ENCODE data around the gene SLC6A9. TPM values are rescaled to one million over a fixed set of nuclear protein-coding genes. Genes with fewer than 3 reads are reported as not detected.

The SLC6A9 gene
- total RNA-seq, result 8.5 and 13.9 TPM in 2 replicates

DNA sequence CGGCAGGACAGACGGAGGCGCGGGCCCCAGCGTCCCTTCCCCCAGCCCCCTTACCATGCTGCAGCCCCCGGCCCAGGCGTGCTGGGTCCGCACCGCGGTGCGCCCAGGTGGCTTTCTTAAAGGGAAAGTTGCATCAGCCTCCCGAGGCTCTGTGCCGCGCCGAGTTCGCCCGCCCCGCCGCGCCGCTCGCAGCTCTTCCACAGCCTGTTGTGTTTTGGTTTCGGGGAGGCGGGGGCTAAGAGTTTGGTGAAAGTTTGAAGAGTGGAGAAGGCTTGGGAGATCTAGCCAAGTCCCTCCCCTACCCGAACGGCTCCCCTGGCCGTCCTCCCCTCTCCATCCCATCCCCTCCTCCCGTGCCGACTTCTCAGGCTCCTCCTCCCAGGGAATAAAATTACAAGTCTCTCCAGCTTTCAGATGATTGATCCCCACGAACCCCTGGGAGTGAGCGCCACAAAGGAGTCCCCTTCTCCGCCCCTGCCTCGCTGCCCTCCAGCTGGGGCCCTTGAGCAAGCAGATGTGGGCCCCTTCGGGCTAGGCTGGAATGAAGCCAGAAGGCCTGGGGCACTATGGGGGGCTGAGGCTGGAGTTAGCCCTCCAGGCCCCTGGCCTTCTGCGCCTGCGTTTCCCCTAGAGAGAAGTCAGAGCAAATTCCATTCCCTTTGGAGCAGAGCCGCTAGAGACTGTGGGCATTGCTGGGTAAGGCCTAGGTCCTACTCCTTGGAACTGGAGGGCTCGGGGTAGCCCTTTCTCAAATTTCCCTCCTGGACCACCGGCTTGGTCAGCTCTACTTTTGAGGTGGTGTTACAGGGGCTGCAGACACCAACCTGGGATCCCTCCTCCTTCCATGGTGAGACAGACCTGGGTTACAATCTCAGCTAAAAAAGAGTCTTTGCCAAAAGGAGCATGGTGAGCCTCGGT is at the start of gene SLC6A9:
TSS of gene SLC6A9 (minus strand) at position 211 of the 918 bp plus-strand sequence. CDS start 7,185 bp downstream, outside the sequence.

DNA sequence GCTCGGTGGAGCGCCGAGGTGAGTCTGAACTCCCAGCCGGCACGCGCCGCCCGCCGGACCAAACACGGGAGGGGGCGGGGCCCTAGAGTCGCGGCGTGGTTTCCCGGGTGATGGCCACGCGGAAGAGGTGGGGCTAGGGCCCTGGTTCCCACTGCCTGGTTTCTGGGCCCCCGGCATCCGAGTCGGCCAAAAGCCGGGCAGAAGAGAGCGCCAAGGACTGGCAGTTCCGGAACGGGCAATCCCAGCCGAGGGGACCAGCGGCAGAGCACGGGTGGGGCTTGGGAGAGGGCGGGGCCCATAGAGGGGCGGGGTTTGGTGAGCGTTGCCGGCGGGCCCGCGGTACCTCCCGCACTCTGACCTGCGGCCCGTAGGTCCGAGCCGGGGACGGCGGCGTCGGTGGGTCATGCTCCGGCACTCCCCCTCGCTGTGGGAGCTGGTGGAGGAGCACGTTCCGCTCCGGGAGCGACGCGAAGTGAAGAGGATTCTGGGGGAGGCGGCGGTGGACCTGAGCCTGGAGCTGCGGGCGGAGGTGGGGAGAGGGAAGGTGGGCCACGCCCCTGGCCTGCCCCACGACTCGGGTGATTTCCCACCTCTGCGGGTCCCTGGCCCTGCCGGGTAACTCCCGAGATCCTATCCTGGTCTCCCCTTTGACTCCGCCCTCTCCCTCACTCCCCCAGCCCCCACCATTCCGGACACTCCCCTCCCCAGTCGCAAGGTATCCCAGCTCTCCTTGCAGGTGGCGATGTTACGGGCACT is 39.6 kb downstream of the SLC6A9 start, which contains the start of gene CCDC24:
TSS of gene CCDC24 (plus strand) at position 124 of the 756 bp plus-strand sequence. CDS start at position 404, 280 bp downstream.

DNA sequence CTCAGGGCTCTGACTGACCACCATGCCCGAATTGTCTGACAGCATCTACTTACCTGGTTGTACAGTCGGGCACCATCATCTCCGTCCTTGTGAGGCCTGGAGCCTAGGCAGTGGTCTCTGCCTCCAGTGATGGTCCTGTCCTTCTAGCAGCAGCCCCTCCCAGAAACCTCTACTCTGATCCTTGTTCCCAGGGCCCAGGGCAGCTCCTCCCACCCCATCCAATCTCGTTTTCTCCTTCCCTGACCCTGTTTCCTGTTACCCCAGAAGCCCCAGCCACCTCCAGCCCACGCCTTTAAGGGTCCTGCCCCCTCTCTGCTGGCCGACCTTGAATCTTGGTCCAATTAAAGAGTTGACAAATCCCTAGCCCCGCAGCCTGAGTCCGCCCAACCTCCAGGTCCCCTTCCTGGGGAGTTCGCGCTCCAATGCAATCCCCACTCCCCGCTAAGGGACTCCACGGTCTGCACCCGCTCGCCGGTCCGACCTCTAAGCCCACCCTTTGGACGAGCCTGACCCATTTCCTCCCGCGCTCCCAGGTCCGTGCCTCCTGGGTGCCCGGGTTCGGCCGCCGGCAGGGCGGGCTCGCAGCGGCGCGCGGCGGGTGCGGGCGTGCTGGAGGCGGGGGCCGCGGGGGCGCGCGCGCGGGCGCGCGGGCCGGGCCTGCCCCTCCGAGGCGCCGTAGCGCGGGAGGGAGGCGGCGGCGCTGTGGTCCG is 52.6 kb downstream of the SLC6A9 start, which contains the start of gene B4GALT2:
TSS of gene B4GALT2 (plus strand) at position 660 of the 710 bp plus-strand sequence. CDS start 1,951 bp downstream, outside the sequence.

DNA sequence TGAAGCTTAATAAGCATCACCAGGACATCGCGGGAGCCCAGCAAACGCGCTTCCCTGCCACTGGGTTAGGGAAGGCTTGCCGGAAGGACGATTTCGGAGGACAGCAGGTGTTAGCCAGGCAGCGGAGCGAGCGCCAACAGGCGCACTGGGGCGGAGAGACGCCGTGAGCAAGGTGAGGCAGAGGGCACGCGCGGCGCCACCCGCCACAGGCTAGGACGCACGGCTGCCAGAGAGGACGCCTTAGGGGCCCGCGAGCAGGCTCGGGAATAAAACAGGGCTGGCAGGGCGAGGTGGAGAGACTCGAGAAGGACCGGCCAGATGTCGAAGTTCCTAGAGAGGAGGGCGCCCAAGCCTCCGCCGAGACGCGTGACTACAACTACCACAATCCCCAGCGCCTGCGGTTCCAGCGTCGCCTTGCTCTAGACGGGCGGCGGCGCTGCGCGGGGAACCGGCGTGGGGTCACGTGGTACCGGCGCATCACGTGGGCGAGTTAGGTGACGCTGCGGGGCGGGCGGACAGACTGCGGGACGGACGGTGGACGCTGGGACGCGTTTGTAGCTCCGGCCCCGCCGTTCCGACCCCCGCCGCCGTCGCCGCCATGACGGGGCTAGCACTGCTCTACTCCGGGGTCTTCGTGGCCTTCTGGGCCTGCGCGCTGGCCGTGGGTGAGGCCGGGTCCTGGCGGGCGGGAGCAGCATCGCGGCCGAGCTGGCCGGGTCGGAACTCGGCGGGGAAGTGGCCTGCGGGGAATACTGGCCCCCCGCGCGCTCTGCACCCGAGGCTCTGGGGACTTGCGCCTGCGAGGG is 56.6 kb downstream of the SLC6A9 start, which contains the start of gene ATP6V0B:
TSS of gene ATP6V0B (plus strand) at position 518 of the 806 bp plus-strand sequence. CDS start at position 599, 81 bp downstream.

DNA sequence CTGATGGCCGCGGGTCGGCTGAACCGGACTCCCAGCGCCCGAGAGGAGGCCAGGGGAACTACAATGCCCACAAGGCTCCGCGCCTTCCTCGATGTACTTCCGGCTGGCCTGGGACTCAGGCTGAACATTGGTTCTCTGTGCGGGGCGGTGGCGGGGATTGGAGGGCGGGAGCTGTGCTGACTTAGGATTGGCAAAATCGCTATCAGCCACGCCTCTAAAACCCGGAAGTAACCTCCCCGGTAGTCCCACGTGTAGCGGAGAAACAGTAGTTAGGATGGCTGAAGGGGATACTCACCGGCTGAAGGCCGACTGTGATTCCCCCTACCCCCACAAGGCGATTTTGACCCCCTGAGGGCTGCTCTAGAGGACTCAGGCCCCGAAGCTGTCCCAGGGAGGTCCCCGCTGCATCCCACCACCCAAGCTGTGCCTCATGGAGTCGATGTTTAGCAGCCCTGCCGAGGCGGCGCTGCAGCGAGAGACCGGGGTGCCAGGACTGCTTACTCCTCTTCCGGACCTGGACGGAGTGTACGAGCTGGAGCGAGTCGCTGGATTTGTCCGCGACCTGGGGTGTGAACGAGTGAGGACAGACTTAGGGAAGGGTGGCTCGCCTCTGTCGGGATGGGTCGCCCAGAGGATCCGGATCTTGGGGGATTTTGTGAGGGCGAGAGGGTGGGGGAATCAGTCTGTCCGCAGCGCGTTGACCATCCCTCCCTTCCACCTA is 61.4 kb downstream of the SLC6A9 start, which contains the start of gene DPH2:
TSS of gene DPH2 (plus strand) at position 265 of the 721 bp plus-strand sequence. CDS start at position 431, 166 bp downstream.

Other genes with a start within 250 kb of the SLC6A9 start
- 0.38 TPM in 1 of 2 replicates, not detected in the other for gene ARTN, start 97.7 kb downstream of the SLC6A9 start, total RNA-seq
- gene IPO13, start 84.5 kb downstream of the SLC6A9 start, total RNA-seq, result 24.3 and 29.8 TPM in 2 replicates
- 24.5 and 40.1 TPM in 2 replicates for gene DPH2, start 61.5 kb downstream of the SLC6A9 start, total RNA-seq
- gene ATP6V0B, start 56.5 kb downstream of the SLC6A9 start, total RNA-seq, result 157 and 168 TPM in 2 replicates
- gene B4GALT2, start 52.3 kb downstream of the SLC6A9 start, total RNA-seq, result 82.8 and 165 TPM in 2 replicates
- gene CCDC24, start 39.9 kb downstream of the SLC6A9 start, total RNA-seq, result 4.4 and 12.9 TPM in 2 replicates
- under 0.01 TPM in 1 of 2 replicates, not detected in the other for gene KLF17, start 87.4 kb upstream of the SLC6A9 start, total RNA-seq
- gene KLF18, start 110.2 kb upstream of the SLC6A9 start, total RNA-seq, result not detected in 2 replicates
- gene DMAP1, start 182.0 kb upstream of the SLC6A9 start, total RNA-seq, result 38.0 and 63.0 TPM in 2 replicates